Measurements from ENCODE around the gene TMEM132C. TPM values are rescaled to one million over a fixed set of nuclear protein-coding genes. Genes with fewer than 3 reads are reported as not detected.

The TMEM132C gene
- total and polyA plus RNA-seq, 2 donors (not counting 3 experiments of a cell fraction or from before 2014, with no cell fraction given), result not detected

DNA sequence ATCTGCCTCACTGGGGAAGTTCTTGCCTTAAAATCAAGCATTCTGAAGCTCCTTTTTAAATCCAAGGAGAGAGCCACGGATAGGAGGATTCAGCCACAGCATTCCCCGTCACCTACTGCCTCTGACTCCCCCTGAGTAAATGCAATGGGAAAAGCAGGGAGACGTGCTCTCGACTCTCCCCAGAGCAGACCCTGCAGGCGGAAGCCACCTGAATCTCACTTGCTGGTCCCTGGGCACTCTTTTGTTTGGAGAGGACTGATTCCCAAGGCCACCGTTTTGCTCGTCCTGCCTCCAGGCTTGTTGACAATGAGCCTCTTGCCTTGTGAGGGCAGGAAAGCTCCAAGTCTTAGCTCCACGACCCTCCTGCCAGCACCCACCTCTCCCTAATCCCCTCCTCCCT, 352.3 kb downstream of the TMEM132C start:
- no peaks in the 10 kb centered on the region for H3K27me3 ChIP-seq (ENCODE audit: control insufficient read depth in 2 of 2, insufficient read depth in 2 of 2, low read length in 2 of 2)
- H3K9ac ChIP-seq (replicated peaks; ENCODE audit: extremely low read depth, insufficient read depth, low read length), result no peak overlapping the region
- POLR2A ChIA-PET, result no interaction called here
- no peaks in the 10 kb centered on the region for H3K36me3 ChIP-seq (ENCODE audit: control insufficient read depth in 2 of 2, extremely low read depth in 1 of 2, insufficient read depth in 2 of 2, low read length in 2 of 2)
- no peaks in the 10 kb centered on the region for H4K20me1 ChIP-seq (replicated peaks; ENCODE audit: control insufficient read depth, extremely low read depth, insufficient read depth, low read length)
- H3K9me1 ChIP-seq (replicated peaks; ENCODE audit: control insufficient read depth, extremely low read depth, insufficient read depth, low read length), result no peaks in the 10 kb centered on the region
- FAIRE-seq, result no peak
- H3K27ac ChIP-seq (ENCODE audit: insufficient read depth, low read depth, low read length), result no peak overlapping the region
- CTCF ChIA-PET, result no interaction called here
- no peak for DNase-seq (ENCODE audit: low read depth, low spot score)
- no peaks in the 10 kb centered on the region for H3K79me2 ChIP-seq (ENCODE audit: control insufficient read depth, insufficient read depth, low read length)
- H3K9me3 ChIP-seq (replicated peaks; ENCODE audit: control insufficient read depth, insufficient read depth, low read length), result peaks cover 11% of the 10 kb centered on the region
- no peak overlapping the region for H3K4me2 ChIP-seq (ENCODE audit: insufficient read depth, low read length)
- BruUV-seq (replicated peaks), result no TSS peak
- intact Hi-C loops (cut with micrococcal nuclease), result no loop called here
- no peak overlapping the region for H2AFZ ChIP-seq (ENCODE audit: low read depth, low read length)
- TF ChIP-seq EZH2 (IDR thresholded peaks at IDR 0.05; ENCODE audit: borderline replicate concordance, low read depth, low read length, severe bottlenecking) (no peak), GATA2 (IDR thresholded peaks at IDR 0.05; ENCODE audit: insufficient read depth, insufficient read length, low read depth, low read length) (no peak), POLR2A (IDR thresholded peaks at IDR 0.05; ENCODE audit: low read depth, low read length) (no peak), POLR2AphosphoS5 (IDR thresholded peaks at IDR 0.05; ENCODE audit: insufficient read depth, low read depth, low read length) (no peak), MYC (IDR thresholded peaks at IDR 0.05; ENCODE audit: low read depth, low read length) (no peak), FOS (IDR thresholded peaks at IDR 0.05; ENCODE audit: borderline replicate concordance, insufficient read depth, low read length) (no peak), JUN (IDR thresholded peaks at IDR 0.05; ENCODE audit: borderline replicate concordance, insufficient read depth, insufficient read length, low read depth) (no peak)
- TF ChIP-seq, protein P1, sequence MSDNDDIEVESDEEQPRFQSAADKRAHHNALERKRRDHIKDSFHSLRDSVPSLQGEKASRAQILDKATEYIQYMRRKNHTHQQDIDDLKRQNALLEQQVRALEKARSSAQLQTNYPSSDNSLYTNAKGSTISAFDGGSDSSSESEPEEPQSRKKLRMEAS (IDR thresholded peaks at IDR 0.05; ENCODE audit: insufficient read depth, insufficient read length), result no peak
- TF ChIP-seq, protein P2, sequence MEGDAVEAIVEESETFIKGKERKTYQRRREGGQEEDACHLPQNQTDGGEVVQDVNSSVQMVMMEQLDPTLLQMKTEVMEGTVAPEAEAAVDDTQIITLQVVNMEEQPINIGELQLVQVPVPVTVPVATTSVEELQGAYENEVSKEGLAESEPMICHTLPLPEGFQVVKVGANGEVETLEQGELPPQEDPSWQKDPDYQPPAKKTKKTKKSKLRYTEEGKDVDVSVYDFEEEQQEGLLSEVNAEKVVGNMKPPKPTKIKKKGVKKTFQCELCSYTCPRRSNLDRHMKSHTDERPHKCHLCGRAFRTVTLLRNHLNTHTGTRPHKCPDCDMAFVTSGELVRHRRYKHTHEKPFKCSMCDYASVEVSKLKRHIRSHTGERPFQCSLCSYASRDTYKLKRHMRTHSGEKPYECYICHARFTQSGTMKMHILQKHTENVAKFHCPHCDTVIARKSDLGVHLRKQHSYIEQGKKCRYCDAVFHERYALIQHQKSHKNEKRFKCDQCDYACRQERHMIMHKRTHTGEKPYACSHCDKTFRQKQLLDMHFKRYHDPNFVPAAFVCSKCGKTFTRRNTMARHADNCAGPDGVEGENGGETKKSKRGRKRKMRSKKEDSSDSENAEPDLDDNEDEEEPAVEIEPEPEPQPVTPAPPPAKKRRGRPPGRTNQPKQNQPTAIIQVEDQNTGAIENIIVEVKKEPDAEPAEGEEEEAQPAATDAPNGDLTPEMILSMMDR (IDR thresholded peaks at IDR 0.05; ENCODE audit: extremely low read depth in 1 of 2, insufficient read depth in 1 of 2, low read depth in 1 of 2, low read length in 2 of 2), result no peak
- dilution Hi-C loops (cut with MboI; ENCODE audit: extremely low pct_ligation_motif_present, low sequenced_read_pairs), result no loop called here
- H3K4me1 ChIP-seq (ENCODE audit: control insufficient read depth, extremely low read depth, insufficient read depth, low read length), result no peaks in the 10 kb centered on the region
- H3K4me3 ChIP-seq (replicated peaks in 1 of 3; ENCODE audit: insufficient read depth in 1 of 3, low read depth in 1 of 3, low read length in 3 of 3), result no peak overlapping the region

Data from endothelial cell of umbilical vein (primary cell).